Endothelial cell of umbilical vein (primary cell): ENCODE measurements around the gene PARK7. TPM values are rescaled to one million over a fixed set of nuclear protein-coding genes. Genes with fewer than 3 reads are reported as not detected.
A peak's percentile ranks its signal among the peaks of the same experiment; 100 is the strongest.

Source experiments
- BruUV-seq: library from RNA; stranded (reverse); fragments of 400-500 nt; replicated peaks from 2 replicates; lab custom pipeline; 2021; lab: Mats Ljungman, UMichigan
- CTCF ChIA-PET: fragments of 300-600, 350-600 bp; sonication (Branson Sonifier 250); formaldehyde crosslinking; loops from one replicate; lab custom pipeline; 2021; ENCODE audit warnings: antibody characterized with exemption, inconsistent platforms; lab: Charles Lee
- POLR2A ChIA-PET: fragments of 300-600, 350-600 bp; sonication (Branson Sonifier 250); formaldehyde crosslinking; loops from one replicate; lab custom pipeline; 2021; ENCODE audit warnings: antibody characterized with exemption, inconsistent platforms; lab: Charles Lee
- DNase-seq: peaks from one replicate; pipeline ENCODE4 v3.0.0-alpha.2; 2011; ENCODE audit warnings: low read depth, low spot score
- FAIRE-seq: peaks from 2 replicates; lab custom pipeline; 2011; peaks lifted over from hg19 to GRCh38; lab: Jason Lieb, UNC
- H2AFZ ChIP-seq: 2 replicates; pipeline ENCODE4 v1.6.0; 2012; ENCODE audit warnings: low read depth, low read length, control low read depth, inconsistent platforms
- H3K27ac ChIP-seq: 2 replicates; pipeline ENCODE4 v1.5.1; 2011; ENCODE audit warnings: low read depth, mild to moderate bottlenecking, control low read depth, low read length, moderate library complexity; ENCODE audit not compliant: insufficient read depth
- H3K27me3 ChIP-seq, 2 experiments: 2 replicates each; pipeline versions ENCODE4 v1.6.0 to v1.6.1; 2011; ENCODE audit warnings: low read length in 2 of 2, mixed read lengths in 1 of 2; ENCODE audit not compliant: control insufficient read depth in 2 of 2, insufficient read depth in 2 of 2
- H3K36me3 ChIP-seq, 2 experiments: 2 replicates in 1 of 2; 3 replicates in 1 of 2; pipeline ENCODE4 v1.5.1; 2011; ENCODE audit warnings: low read length in 2 of 2, mild to moderate bottlenecking in 1 of 2, moderate library complexity in 1 of 2; ENCODE audit not compliant: control insufficient read depth in 2 of 2, insufficient read depth in 2 of 2; ENCODE audit errors: extremely low read depth in 1 of 2
- H3K4me1 ChIP-seq: 3 replicates; pipeline ENCODE4 v1.5.1; 2011; ENCODE audit warnings: mild to moderate bottlenecking, low read length; ENCODE audit not compliant: control insufficient read depth, insufficient read depth; ENCODE audit errors: extremely low read depth
- H3K4me2 ChIP-seq: 2 replicates; pipeline ENCODE4 v1.6.1; 2011; ENCODE audit warnings: low read length, control low read depth, mixed read lengths; ENCODE audit not compliant: insufficient read depth
- H3K4me3 ChIP-seq, 3 experiments: fragments of 200-600 bp in 1 of 3; sonication (generic), shearing (Covaris generic) in 1 of 3; replicated peaks in 1 of 3; 2 replicates each; pipeline ENCODE4 v1.5.1; 2011 to 2016; ENCODE audit warnings: control low read depth in 3 of 3, low read length in 3 of 3, mild to moderate bottlenecking in 2 of 3, inconsistent platforms in 1 of 3, low read depth in 1 of 3, moderate library complexity in 1 of 3; ENCODE audit not compliant: insufficient read depth in 1 of 3
- H3K79me2 ChIP-seq: 2 replicates; pipeline ENCODE4 v1.6.0; 2012; ENCODE audit warnings: low read length, inconsistent platforms; ENCODE audit not compliant: control insufficient read depth, insufficient read depth
- H3K9ac ChIP-seq: replicated peaks from 2 replicates; pipeline ENCODE3; 2011; ENCODE audit warnings: low read length, control low read depth; ENCODE audit not compliant: insufficient read depth; ENCODE audit errors: extremely low read depth
- H3K9me1 ChIP-seq: replicated peaks from 3 replicates; pipeline ENCODE4 v1.6.0; 2011; ENCODE audit warnings: mild to moderate bottlenecking, low read length; ENCODE audit not compliant: control insufficient read depth, insufficient read depth; ENCODE audit errors: extremely low read depth
- H3K9me3 ChIP-seq: replicated peaks from 2 replicates; pipeline ENCODE4 v1.5.1; 2012; ENCODE audit warnings: low read length, inconsistent platforms; ENCODE audit not compliant: control insufficient read depth, insufficient read depth
- H4K20me1 ChIP-seq: replicated peaks from 2 replicates; pipeline ENCODE3; 2011; ENCODE audit warnings: mild to moderate bottlenecking, low read length; ENCODE audit not compliant: control insufficient read depth, insufficient read depth; ENCODE audit errors: extremely low read depth
- EZH2 ChIP-seq: IDR thresholded peaks from 2 replicates; pipeline ENCODE4 v1.6.1; 2012; ENCODE audit warnings: borderline replicate concordance, low read depth, mild to moderate bottlenecking, moderate library complexity, low read length, inconsistent platforms; ENCODE audit not compliant: severe bottlenecking
- MAX ChIP-seq: IDR thresholded peaks from 2 replicates; pipeline ENCODE4 v1.6.1; 2011; ENCODE audit not compliant: insufficient read depth, insufficient read length
- POLR2A ChIP-seq: IDR thresholded peaks from 2 replicates; pipeline ENCODE4 v1.6.1; 2012; ENCODE audit warnings: low read depth, mild to moderate bottlenecking, control low read depth, low read length
- dilution Hi-C: fragments of 300-500 bp; cut with MboI; formaldehyde crosslinking; loops from one replicate; pipeline ENCODE4 v1.15.0; 2019; ENCODE audit warnings: low sequenced_read_pairs; ENCODE audit not compliant: extremely low pct_ligation_motif_present
- intact Hi-C: fragments of 100-400 bp; cut with micrococcal nuclease; formaldehyde crosslinking; loops from one replicate; pipeline ENCODE4 v1.10.0; 2022
- polyA plus RNA-seq, 4 experiments: library from polyadenylated mRNA; depleted of rRNA in 3 of 4; stranded (reverse) in 3 of 4; unstranded in 1 of 4; fragments of >200 nt; gene quantifications; 2 replicates each; pipeline versions ENCODE4 v1.2.1 to v1.2.3, GENCODE V29; 2011 to 2012; ENCODE audit warnings: missing spikeins in 1 of 4
- total RNA-seq: library from RNA; stranded (reverse); gene quantifications from 2 replicates; pipeline ENCODE4 v1.2.3, GENCODE V29; 2021
- TF ChIP-seq, protein P1 (sequence below), 2 donors: IDR thresholded peaks; 1 replicate in 1 of 2; 2 replicates in 1 of 2; pipeline ENCODE4 v1.5.1; 2011; ENCODE audit warnings: low read length in 2 of 2, mild to moderate bottlenecking in 2 of 2, moderate library complexity in 2 of 2, control low read depth in 1 of 2, inconsistent platforms in 1 of 2, low read depth in 1 of 2; ENCODE audit not compliant: insufficient read depth in 1 of 2; ENCODE audit errors: extremely low read depth in 1 of 2

PARK7 gene
- total and polyA plus RNA-seq, 2 donors (not counting 3 experiments of a cell fraction or from before 2014, with no cell fraction given) = 203 to 294 TPM

GRCh38 chr1:8023287-8023994 is 61.9 kb downstream of the PARK7 start:
- dilution Hi-C loops = no loop called here

More at GRCh38 chr1:8023287-8023994, 61.9 kb downstream of the PARK7 start:
- TF ChIP-seq, protein P1, sequence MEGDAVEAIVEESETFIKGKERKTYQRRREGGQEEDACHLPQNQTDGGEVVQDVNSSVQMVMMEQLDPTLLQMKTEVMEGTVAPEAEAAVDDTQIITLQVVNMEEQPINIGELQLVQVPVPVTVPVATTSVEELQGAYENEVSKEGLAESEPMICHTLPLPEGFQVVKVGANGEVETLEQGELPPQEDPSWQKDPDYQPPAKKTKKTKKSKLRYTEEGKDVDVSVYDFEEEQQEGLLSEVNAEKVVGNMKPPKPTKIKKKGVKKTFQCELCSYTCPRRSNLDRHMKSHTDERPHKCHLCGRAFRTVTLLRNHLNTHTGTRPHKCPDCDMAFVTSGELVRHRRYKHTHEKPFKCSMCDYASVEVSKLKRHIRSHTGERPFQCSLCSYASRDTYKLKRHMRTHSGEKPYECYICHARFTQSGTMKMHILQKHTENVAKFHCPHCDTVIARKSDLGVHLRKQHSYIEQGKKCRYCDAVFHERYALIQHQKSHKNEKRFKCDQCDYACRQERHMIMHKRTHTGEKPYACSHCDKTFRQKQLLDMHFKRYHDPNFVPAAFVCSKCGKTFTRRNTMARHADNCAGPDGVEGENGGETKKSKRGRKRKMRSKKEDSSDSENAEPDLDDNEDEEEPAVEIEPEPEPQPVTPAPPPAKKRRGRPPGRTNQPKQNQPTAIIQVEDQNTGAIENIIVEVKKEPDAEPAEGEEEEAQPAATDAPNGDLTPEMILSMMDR (IDR thresholded peaks at IDR 0.05; ENCODE audit: extremely low read depth in 1 of 2, insufficient read depth in 1 of 2, low read depth in 1 of 2, low read length in 2 of 2) = no peak
- no peak for TF ChIP-seq POLR2A
- TF ChIP-seq MAX = no peak
- no peak for TF ChIP-seq EZH2
- Histone ChIP-seq H3K27ac (no peak overlapping the region), H3K9ac (no peak overlapping the region), H3K9me3 (no peaks in the 10 kb centered on the region), H3K27me3 (no peaks in the 10 kb centered on the region), H3K36me3 (no peaks in the 10 kb centered on the region), H4K20me1 (no peaks in the 10 kb centered on the region), H3K79me2 (peaks cover 76% of the 10 kb centered on the region), H3K4me2 (peak overlapping the region; percentile 94), H3K9me1 (no peaks in the 10 kb centered on the region), H3K4me1 (peaks cover 82% of the 10 kb centered on the region), H3K4me3 (peak overlapping the region in 1 of 3 experiments; percentile 98), H2AFZ (no peak overlapping the region)
- BruUV-seq = no TSS peak
- ChIA-PET CTCF (interaction anchor here (0.8 to 2.4 kb wide), 4 partner anchors 8 to 291 kb away, joined by 3 to 20 read pairs (median 8); no protein-coding TSS in a partner anchor), POLR2A (no interaction called here)
- DNase-seq (no peak), FAIRE-seq (no peak)
- intact Hi-C loops = no loop called here
